ENCODE measurements around the gene MAGI1.

Gene MAGI1

DNA sequence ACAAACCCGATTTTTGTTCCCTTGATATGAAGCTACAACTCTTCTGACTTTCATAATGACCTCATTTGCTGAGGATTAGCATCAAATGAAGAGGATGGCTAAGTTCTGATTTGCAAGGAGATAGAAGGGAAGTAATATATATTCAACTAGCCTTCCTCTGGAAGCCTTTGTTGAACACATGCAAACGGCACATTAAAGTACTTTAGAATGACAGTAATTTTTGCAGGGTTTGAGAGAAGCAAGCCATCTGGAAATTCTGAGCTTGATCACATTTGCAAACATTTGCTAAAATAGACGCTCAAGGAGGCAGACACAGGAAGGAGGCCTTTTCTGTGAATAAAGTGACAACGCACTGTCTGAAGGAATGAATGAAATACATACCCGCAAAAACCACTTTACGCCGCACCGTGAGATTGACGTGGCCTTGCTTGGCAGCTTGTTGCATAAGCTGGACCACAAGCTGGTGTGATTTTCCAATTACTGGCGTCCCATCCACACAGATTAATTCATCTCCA, 657.2 kb downstream of the MAGI1 start:
- DNase-seq, result no peak

DNA sequence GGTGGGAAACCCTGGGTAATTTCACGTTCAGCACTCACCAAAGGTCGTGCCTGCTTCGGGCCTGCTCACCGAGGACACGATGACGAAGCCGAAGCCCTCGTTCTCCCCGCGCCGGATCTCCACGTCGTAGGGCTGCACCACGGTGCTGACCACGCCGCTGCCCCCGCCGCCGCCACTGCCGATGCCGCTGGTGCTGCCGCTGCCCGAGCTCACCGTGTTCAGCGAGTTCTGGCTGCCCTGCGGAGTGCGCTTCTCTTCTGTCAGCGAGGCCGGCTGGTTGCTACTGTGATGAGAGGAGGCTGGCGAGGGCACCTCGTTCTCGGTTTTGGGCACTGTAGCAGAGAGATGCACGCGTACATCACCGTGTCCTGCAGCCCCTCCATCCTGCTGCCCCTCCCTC, 659.5 kb downstream of the MAGI1 start:
- no peak for DNase-seq

DNA sequence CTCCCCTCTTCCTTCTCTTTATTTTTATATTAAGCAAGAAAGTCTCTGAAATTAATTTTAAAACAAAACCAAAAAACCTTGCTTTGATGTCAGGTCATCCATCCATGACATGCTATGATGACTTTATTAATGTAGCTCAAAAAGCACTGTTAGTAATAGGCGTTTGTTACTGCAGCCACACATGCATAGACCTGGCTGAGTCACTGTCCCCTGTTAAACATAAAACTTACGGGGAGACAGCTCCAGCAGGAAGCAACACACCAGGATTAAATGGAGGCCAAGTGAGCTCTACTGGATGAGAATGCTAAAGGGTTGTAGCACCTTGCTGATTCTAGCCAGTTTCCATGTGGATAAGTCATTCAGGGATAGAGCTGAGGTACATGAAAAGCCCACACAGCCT, 661.1 kb downstream of the MAGI1 start:
- no peak for DNase-seq

DNA sequence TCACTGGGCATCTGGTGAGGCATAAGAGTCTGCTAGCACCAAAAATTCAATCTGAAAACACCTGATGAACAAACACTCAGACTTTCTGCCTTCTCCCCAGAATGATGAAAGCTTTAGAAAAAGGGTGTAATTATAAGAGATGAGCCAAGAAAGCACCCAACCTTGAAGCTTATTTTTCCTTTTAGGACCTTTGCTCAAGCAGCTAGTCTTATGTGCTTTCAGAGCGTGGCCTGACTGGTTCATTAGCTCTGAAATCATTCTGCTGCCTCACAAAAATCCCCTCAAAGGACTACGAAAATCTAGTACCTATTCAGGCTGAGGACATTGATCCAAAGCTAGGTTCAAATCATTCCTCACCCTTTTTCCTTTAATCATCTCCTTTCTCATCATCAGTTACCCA, 662.3 kb downstream of the MAGI1 start:
- no peak for DNase-seq

DNA sequence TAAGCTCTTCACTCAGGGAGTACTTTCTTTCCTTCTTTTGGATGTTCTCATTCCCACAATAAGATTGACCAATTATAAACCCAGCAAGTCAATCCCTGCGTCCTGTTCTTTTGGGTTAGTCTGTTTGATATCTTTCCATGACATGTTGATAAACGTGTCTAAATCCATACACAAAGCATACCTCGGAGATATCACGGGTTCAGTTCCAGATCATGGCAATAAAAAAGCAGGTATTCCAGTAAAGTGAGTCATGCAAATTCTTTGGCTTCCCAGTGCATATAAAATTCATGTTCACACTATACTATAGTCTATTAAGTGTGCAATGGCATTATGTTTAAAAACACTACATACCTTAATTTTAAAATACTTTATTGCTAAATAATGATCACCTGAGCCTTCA, 667.7 kb downstream of the MAGI1 start:
- DNase-seq, result no peak

DNA sequence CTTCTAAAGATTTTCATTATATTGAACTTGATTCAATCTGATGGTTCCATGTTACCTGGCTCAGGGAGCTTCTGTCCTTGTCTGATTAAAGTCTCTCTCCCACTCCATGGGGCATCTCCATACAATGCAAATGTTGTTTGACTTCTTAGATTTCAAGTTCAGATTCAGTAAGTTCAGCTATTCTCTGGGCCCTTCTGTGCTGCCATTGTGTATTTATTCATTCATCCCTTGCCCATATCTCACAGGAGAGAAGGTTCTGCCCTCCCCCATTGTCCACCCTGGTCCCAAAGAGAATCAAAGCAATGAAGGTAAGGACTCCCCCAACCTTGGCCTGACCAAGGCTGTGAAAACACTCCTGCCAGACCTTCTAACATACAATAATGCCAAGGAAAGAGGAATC, 669.9 kb downstream of the MAGI1 start:
- DNase-seq, result no peak

DNA sequence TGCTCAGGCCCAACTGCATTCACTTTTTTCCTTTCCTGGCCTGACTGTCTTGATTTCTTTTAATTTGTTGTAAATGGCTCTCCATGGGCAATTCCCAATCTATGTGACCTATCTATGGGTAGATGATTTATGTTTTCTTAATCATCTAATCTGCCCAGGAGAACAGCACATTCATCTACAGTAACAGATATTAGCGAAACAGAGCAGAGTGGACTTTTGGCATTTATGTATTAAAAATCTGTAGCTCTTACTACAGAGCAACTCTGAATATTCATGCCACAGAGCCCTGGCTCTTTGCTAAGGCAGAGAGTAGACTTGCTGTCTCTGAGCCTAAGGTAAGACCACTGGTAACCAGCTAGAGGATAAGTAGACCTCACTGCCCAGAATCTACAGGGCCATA, 676.0 kb downstream of the MAGI1 start:
- no peak for DNase-seq

DNA sequence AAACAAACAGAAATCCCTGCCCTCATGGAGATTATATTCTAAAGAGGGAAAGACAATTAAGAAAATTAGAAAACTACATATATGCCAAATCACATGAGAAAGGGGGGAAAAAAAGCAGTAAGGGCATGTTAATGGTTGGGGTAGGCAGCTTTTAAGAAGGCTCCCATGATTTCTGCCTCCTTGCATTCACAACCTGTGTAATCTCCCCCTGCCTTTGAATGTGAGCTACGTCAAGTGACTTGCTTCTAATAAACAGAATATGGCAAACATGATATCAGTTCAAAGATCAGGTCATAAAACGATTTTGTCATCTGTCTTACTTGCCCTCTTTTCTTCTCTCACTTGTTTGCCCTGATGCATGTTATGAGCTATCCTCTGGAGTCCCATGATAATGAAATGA, 677.3 kb downstream of the MAGI1 start:
- no peak for DNase-seq

DNA sequence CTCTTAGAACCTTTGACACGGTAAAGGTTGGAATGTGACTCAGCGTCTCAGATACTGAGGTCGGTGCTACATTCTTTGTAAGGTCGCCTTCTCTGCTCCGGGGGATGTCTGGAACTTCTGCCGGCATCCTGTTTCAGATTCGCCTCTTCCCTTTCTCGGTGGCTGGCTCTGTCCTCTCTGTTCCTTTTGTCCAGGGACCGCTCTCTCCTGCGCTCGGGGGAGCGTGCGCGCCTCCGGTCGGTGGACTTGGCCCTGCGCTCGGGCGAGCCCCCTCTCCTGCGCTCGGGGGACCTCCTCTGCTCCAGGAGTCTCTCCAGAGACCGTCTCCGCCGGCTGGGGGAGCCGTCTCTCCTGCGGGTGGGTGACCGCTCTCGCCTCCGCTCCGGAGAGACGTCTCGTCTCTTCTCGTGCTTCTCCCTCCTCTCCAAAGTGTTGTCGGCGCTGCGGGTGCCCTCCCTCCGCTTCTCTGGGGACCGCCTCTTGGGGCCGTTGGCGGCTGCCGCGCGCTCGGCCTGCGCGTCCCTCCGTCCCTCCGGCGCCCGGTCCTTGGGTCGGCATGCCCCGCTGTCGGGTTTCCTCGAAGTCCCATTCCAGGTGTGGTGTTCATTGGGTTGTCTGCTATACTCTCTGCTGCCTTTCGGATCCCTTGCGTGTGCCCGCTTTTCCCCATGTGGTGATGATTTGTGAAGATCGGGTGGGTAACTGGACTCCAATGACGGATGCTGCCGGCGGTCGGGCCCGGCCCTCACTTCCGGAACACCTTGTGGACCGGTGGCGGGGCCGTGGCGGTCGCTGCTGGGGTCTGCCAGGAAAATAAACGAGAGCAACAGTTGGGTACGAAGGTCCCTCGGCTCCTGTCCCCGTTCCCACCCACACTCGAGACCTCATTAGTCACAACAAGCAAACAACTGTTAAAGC, 682.1 kb downstream of the MAGI1 start:
- no peak for DNase-seq

DNA sequence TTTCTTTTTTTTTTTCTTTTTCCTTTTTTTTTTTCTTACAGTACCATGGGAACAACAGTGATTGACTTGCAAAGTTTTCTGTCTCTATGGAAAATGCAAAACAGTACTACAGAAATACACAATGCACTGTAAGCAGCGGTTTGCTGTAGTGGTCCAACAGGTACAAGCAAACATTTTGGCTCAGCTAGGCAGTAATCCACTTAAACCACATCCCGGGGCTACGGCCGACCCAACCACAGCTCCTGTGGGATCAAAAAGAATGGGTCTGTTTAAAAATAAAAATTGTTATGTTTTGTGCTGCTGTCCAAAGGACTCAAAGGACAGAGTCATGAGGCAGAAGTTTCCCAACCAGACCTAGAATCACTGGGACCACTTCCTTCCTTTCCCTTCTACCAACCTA, 683.8 kb downstream of the MAGI1 start:
- DNase-seq, result no peak

DNA sequence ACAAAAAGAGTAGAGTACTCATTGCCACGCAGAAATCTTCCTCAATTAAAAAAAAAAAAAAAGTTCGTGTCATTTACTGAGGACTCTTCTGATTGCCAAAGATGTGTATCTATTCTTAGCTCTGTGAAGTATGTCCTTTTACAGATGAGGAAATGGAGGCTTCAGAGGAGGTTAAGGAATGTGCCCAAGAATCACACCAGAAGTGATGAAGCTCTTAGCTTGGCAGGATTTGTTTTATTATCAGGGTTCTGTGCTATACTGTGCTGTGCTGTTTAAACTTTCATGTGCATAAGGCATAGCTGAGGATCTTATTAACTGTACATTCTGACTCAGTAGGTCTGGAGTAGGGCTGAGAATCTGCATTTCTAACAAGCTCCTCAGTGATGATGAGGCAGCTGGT, 685.8 kb downstream of the MAGI1 start:
- DNase-seq, result no peak

DNA sequence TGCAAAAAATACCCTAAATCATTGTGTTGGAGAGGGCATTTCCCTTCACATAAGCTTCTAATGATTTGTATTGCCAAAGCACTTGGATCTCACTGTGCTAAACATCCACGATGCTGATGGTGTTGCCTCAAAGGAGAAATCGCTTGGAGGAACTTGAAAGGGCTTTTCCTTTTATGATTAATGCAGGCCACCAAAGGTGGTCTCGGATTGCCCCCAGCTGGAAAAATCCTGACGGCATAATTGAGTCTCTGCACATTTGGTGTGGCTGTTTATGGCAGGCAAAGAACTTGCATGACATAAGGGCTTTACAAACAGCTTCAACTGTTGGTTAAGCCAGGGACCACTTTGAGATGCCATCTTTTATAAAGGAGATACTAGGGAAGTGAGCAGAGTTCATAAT, 687.0 kb downstream of the MAGI1 start:
- DNase-seq, result no peak

DNA sequence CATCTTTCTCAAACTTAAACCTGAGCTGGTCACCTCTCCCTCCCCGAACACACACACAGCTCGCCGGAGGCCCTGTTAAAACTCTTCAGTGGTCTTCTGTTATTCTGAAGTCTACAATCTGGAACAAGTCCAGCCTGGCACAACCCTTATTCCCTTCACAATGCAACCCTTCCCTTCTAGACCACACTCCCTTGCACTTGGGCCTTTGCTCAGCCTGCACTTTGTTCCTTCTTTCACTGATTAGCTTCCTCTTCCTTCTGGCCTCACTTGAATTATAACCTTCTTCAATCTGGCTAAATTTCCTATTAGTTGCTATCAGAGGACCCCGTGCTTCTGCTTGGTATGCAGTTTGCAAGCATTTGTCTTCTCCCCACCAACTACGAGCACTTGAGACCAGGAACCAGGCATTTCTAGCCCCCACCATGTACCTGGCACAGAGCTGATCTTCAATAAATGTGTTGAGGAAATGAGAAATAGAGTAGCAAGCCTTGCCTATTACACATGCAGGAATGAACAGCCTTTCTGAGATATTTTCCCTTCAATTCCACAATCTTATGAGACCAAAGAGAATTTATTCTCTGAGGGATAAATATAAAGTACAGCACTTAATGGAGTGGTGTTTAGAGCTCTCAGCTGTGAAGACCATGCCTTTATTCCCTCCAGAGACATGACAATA, 687.8 kb downstream of the MAGI1 start:
- DNase-seq, result no peak

DNA sequence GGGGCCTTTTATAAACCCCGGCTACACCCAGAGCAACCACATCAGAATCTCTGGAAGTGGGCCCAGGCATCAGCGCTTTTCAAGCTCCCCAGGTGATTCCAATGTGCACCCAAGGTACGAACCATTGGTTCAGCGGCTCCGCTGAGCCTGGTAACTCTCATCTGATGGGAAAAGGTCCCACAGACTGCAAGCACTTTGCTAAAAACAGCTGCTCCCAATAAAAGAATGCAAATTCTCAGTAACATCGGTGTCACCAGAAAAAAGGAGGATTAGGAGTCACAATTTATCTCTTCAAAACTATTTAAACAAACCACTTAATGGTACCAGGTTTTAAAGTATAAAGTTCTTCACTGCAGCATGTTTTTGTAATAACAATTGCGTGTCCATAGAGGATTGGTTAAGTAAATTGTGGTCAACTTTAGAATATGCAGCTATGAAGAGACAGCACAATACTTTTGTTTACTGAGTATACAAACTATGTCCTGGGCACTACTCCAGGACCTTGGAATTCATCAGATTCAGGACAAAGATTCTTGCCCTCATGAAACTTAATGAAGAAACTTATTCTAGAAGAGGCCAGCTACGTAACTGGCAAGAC, 690.2 kb downstream of the MAGI1 start:
- DNase-seq, result no peak

DNA sequence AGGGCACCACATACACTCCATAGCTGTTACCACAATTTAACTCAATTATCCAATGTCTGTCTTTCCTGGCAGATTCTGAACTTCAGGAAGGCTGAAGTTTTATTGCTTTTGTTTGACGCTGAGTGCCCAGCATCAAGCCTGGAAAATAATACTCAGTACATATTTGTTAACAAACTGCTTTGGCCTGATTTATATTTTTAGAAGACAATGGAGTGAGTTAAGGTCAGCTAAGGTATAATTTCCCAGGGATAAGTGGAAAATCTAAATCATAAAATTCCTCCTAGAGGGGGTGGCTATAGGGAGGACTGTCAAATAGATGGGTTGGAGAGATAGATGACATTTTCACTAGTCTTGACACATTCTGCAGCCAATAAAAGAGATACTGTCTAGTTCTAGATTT, 691.6 kb downstream of the MAGI1 start:
- DNase-seq, result no peak

DNA sequence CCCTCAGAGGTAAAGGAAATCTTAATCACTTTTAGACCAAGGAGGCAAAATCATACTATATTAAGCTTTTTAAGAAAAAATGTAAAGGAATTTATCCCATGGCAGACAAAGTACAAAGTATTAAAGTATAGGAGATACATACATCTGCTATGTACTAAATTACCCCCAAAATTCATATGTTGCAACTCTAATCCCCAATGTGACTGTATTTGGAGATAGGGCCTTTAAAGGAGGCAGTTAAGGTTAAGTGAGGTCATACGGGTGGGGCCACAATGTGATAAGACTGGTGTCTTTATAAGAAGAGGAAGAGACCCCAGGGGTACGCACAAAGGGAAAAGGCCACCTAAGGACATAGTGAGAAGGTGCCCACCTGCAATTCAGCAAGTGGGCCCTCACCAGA, 693.9 kb downstream of the MAGI1 start:
- DNase-seq, result no peak

DNA sequence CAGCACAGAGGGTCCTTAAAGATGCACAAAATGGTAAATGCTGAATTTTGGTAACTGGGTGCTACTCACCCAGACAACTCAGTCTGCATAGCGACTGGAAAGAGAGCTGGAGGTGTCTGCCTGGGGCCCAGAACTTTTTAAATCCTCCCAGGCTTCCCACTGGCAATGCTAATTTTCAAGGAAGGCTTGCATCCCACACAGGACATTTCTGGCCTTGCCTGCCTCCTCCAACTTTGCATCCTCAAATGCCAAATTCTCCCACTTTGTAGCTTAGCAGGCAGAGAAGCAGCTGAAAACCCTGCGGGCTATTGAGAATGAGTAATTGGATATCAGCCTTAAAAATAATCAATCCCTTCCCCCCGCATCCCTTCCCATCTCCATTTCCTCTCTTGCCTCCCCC, 694.3 kb downstream of the MAGI1 start:
- DNase-seq, result no peak

DNA sequence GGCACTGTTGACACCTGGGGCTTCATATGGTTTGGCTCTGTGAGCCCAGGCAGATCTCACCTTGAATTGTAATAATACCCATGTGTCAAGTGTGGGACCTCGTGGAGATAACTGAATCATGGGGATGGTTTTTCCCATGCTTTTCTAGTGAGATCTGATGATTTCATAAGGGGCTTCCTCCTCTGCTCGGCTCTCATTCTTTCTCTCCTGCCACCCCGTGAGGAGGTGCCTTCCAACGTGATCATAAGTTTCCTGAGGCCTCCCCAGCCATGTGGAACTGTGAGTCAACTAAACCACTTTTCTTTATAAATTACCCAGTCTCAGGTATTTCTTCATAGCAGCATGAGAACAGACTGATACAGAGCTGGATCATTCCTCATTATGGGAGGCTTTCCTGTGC, 695.0 kb downstream of the MAGI1 start:
- DNase-seq, result no peak

DNA sequence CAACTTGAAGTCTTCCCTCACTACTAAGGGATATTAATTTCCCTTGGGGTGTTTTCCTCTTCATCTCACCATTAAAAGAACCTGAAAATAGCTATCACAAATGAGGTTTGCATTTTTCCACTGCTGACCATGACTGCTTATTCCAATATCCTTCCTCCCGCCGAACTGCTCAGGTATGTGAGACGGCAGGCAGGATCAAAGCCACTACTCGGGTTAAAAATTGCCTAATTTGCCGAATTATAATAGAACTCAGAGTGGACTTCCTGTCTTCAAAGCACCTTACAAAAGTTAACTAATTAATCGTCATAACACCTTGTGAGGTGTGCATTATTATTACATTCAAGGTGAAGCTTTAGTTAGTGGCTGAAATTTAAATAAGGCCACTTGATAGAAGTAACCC, 695.7 kb downstream of the MAGI1 start:
- DNase-seq, result no peak

DNA sequence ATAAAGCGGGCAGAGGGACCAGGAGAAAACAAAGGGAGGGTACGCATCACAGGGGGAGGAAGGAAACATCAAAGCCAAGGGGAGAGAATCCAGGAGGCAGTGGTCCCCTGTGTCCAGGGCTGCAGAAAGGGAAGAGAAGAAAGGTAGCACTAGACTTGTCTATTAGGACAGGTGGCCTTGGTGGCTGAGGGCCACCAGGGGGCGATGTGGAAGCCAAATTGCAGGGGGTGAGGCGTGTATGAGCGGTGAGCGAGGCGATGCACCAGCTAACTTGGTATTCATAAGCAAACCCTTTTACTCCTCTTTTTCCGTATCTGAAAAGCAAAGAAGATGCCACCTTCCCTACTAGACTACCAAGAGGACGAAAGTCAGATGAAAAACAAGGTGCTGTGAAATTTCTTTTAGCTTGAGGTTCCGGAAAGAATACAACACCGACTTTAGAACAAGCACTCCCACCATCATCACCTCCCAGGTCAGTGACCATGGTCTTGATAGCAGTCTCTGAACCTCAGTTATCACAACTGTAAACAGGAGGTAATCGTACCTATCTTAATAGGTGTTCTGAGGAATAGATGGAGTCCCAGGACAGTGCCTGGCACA, 696.5 kb downstream of the MAGI1 start:
- peak; percentile 34 for DNase-seq

DNA sequence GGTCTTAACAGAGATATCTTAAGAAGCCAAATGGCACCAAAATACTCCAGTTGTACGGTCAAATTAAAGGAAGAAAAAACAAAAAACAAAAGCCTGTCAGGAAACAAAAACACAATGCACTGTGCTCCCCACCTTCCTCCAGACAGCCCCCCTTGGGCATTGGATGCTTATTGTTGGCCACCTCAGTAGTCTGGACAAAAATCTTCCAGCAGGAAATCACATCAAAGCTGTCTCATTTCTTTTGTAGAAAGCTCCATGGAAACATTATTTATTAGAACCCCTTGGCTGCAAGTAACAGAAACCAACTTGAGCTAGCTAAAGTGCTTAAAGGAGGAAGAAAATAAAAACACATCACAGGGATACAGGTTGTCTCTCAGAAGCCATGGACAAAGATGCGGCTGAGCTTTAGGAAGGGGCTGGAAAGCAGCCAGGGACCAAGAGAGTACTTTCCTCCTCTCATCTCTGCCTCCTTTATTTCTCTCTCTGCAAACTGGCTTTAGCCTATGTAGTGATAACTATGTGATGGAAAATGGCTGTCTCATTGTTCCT, 699.5 kb downstream of the MAGI1 start:
- DNase-seq, result no peak

DNA sequence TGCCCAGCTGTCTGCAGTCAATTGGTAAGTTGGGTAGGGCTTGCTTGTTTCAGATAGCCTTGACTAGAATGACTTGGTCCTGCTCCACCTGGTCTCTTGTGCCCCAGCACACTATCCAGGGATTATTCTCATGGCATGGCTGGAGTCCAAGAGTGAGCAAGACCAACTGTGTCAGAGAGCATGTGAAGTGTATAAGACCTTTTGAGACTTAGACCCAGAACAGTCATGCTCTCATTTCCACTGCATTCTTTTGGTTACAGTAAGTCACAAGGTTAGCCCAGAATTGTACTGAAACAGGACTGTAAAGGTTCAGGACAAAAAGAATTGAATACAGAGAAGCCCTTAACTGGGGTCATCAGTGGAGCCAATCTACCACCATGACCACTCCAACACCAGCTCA, 700.1 kb downstream of the MAGI1 start:
- no peak for DNase-seq

DNA sequence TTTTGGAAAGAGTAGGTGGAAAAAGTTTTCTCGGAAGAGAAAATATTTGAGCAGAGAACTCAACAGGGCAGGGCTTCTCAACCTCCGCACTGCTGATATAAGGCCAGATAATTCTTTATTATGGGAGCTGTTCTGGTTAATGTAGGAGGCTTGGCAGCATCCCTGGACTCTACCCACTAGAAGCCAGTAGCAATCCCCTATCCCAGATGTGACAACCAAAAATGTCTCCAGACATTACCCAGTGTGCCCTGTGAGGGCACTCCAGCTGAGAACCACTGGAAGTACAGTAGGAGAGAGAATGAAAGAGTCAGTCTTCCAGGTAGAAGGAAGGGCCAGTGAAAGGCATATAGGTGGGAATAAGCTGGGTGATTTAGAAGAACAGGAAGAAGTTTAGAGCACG, 703.1 kb downstream of the MAGI1 start:
- DNase-seq, result no peak

Data from stimulated activated CD4-positive, alpha-beta T cell treated with anti-CD3 and anti-CD28 coated beads, Interleukin-1b, Interleukin-23, amount 100 ng/mL, for 48 hours (primary cell).